Hepatocyte (in vitro differentiated cells): ENCODE results near the gene JAKMIP1. TPM values are rescaled to one million over a fixed set of nuclear protein-coding genes. Genes with fewer than 3 reads are reported as not detected.

Experiments
- DNase-seq: peaks from one replicate; pipeline ENCODE4 v3.0.0-alpha.2; 2016; ENCODE audit warnings: low spot score
- H2AFZ ChIP-seq: fragments of 200-600 bp; sonication (generic); 2 replicates; pipeline ENCODE4 v1.6.0; 2016; ENCODE audit warnings: antibody characterized with exemption, mild to moderate bottlenecking
- H3K27ac ChIP-seq: fragments of 200-600 bp; sonication (generic); 2 replicates; pipeline ENCODE4 v1.5.1; 2016; ENCODE audit warnings: mild to moderate bottlenecking
- H3K27me3 ChIP-seq: fragments of 200-600 bp; sonication (generic); 2 replicates; pipeline ENCODE4 v1.6.1; 2016
- H3K36me3 ChIP-seq: fragments of 200-600 bp; sonication (generic); replicated peaks from 2 replicates; pipeline ENCODE4 v1.5.1; 2016; ENCODE audit warnings: low read depth; ENCODE audit not compliant: insufficient read depth
- H3K4me1 ChIP-seq: fragments of 200-600 bp; sonication (generic); 2 replicates; pipeline ENCODE4 v1.5.1; 2016; ENCODE audit warnings: mild to moderate bottlenecking, moderate library complexity; ENCODE audit not compliant: insufficient read depth
- H3K4me2 ChIP-seq: fragments of 200-600 bp; sonication (generic); 2 replicates; pipeline ENCODE4 v1.6.0; 2016
- H3K4me3 ChIP-seq: fragments of 200-600 bp; sonication (generic); 2 replicates; pipeline ENCODE4 v1.5.1; 2016; ENCODE audit warnings: mild to moderate bottlenecking
- H3K79me2 ChIP-seq: fragments of 200-600 bp; sonication (generic); 2 replicates; pipeline ENCODE4 v1.6.0; 2017; ENCODE audit warnings: mild to moderate bottlenecking
- H3K9me2 ChIP-seq: fragments of 200-600 bp; sonication (generic); replicated peaks from 2 replicates; pipeline ENCODE4 v1.6.0; 2017; ENCODE audit warnings: mild to moderate bottlenecking; ENCODE audit not compliant: insufficient read depth
- H3K9me3 ChIP-seq: fragments of 200-600 bp; sonication (generic); 2 replicates; pipeline ENCODE4 v1.5.1; 2016; ENCODE audit warnings: low read depth, mild to moderate bottlenecking
- H4K20me1 ChIP-seq: fragments of 200-600 bp; sonication (generic); 2 replicates; pipeline ENCODE4 v1.6.0; 2016; ENCODE audit warnings: mild to moderate bottlenecking; ENCODE audit not compliant: insufficient read depth, poor library complexity, severe bottlenecking
- CTCF ChIP-seq: fragments of 200-600 bp; sonication (generic); IDR thresholded peaks from 2 replicates; pipeline ENCODE4 v1.5.1; 2016; ENCODE audit warnings: antibody characterized with exemption, mild to moderate bottlenecking; ENCODE audit not compliant: poor library complexity
- EZH2 ChIP-seq: fragments of 200-600 bp; sonication (generic); IDR thresholded peaks from 2 replicates; pipeline ENCODE4 v1.6.1; 2016; ENCODE audit warnings: antibody characterized with exemption, mild to moderate bottlenecking, borderline replicate concordance
- EZH2phosphoT487 ChIP-seq: fragments of 200-600 bp; sonication (generic); IDR thresholded peaks from one replicate; pipeline ENCODE4 v1.6.1; 2018; ENCODE audit warnings: antibody characterized with exemption, mild to moderate bottlenecking, low read depth, moderate library complexity; ENCODE audit not compliant: unreplicated experiment, severe bottlenecking
- WGBS: methylation state at CpG from one replicate; pipeline ENCODE4 v1.1.6; 2016; ENCODE audit warnings: low lambda C conversion rate; ENCODE audit errors: missing lambda C conversion rate; 5-methylcytosine and 5-hydroxymethylcytosine counted together
- polyA plus RNA-seq: library from polyadenylated mRNA; unstranded; fragments of >200 nt; fragmentation: Nextera tagmentation; extraction: Ambion mirVana; gene quantifications from 2 replicates; pipeline ENCODE4 v1.2.1, GENCODE V29; 2016
- total RNA-seq: library from RNA; depleted of rRNA; stranded (reverse); fragments of >200 nt; gene quantifications from 2 replicates; pipeline ENCODE4 v1.2.3, GENCODE V29; 2014

The JAKMIP1 gene
- total and polyA plus RNA-seq, 2 experiments from 2014 or later, result not detected

GRCh38 chr4:6118201-6118600 is 82.1 kb downstream of the JAKMIP1 start:
- 88% methylated on average over 7 of the region's 7 CpGs for WGBS
- Histone ChIP-seq H2AFZ (no peak overlapping the region), H3K27ac (no peak overlapping the region), H3K4me1 (no peaks in the 10 kb centered on the region), H4K20me1 (no peaks in the 10 kb centered on the region), H3K9me2 (no peaks in the 10 kb centered on the region), H3K4me2 (no peak overlapping the region), H3K4me3 (no peak overlapping the region), H3K79me2 (no peaks in the 10 kb centered on the region), H3K27me3 (peaks cover 18% of the 10 kb centered on the region), H3K9me3 (no peaks in the 10 kb centered on the region), H3K36me3 (no peaks in the 10 kb centered on the region)
- no peak for DNase-seq
- TF ChIP-seq EZH2 (no peak), EZH2phosphoT487 (no peak), CTCF (no peak)

GRCh38 chr4:6116696-6117285 is 83.6 kb downstream of the JAKMIP1 start:
- Histone ChIP-seq H3K9me3 (no peaks in the 10 kb centered on the region), H2AFZ (no peak overlapping the region), H3K4me1 (no peaks in the 10 kb centered on the region), H3K4me3 (no peak overlapping the region), H3K79me2 (no peaks in the 10 kb centered on the region), H3K36me3 (no peaks in the 10 kb centered on the region), H3K4me2 (no peak overlapping the region), H3K27ac (no peak overlapping the region), H3K9me2 (no peaks in the 10 kb centered on the region), H3K27me3 (peaks cover 18% of the 10 kb centered on the region), H4K20me1 (no peaks in the 10 kb centered on the region)
- TF ChIP-seq CTCF (no peak), EZH2 (no peak), EZH2phosphoT487 (no peak)
- DNase-seq, result no peak
- WGBS, result 52% methylated on average over 15 of the region's 15 CpGs

GRCh38 chr4:6115746-6116586 is 84.4 kb downstream of the JAKMIP1 start:
- Histone ChIP-seq H2AFZ (no peak overlapping the region), H4K20me1 (no peaks in the 10 kb centered on the region), H3K4me2 (no peak overlapping the region), H3K36me3 (no peaks in the 10 kb centered on the region), H3K9me3 (no peaks in the 10 kb centered on the region), H3K4me1 (no peaks in the 10 kb centered on the region), H3K9me2 (no peaks in the 10 kb centered on the region), H3K4me3 (no peak overlapping the region), H3K27me3 (peaks cover 18% of the 10 kb centered on the region), H3K79me2 (no peaks in the 10 kb centered on the region), H3K27ac (no peak overlapping the region)
- 78% methylated on average over 23 of the region's 23 CpGs for WGBS
- no peak for DNase-seq
- no peak for TF ChIP-seq CTCF
- TF ChIP-seq EZH2phosphoT487, result no peak
- no peak for TF ChIP-seq EZH2
